Karpas-422 (cell line): ENCODE results near the gene WDFY2. TPM values are rescaled to one million over a fixed set of nuclear protein-coding genes. Genes with fewer than 3 reads are reported as not detected.

ENCODE experiments used
- DNase-seq: peaks from one replicate; pipeline ENCODE4 v3.0.0-alpha.2; 2015
- H2AFZ ChIP-seq: fragments of 200-600 bp; sonication (generic); 2 replicates; pipeline ENCODE4 v1.6.1; 2014; ENCODE audit warnings: antibody characterized with exemption, low read length, mixed read lengths
- H3K27ac ChIP-seq: fragments of 200-600 bp; sonication (generic); 2 replicates; pipeline ENCODE4 v1.5.1; 2014; ENCODE audit warnings: mild to moderate bottlenecking, low read length, moderate library complexity
- H3K27me3 ChIP-seq: fragments of 200-600 bp; sonication (generic); 2 replicates; pipeline ENCODE4 v1.6.1; 2014; ENCODE audit warnings: low read length, mixed read lengths
- H3K36me3 ChIP-seq: fragments of 200-600 bp; sonication (generic); 2 replicates; pipeline ENCODE4 v1.6.1; 2014; ENCODE audit warnings: low read length, mixed read lengths; ENCODE audit not compliant: insufficient read depth
- H3K4me1 ChIP-seq: fragments of 200-600 bp; sonication (generic); 2 replicates; pipeline ENCODE4 v1.6.1; 2014; ENCODE audit warnings: mild to moderate bottlenecking, low read length, mixed read lengths
- H3K4me2 ChIP-seq: fragments of 200-600 bp; sonication (generic); 2 replicates; pipeline ENCODE4 v1.6.1; 2014; ENCODE audit warnings: low read length, low read depth, mild to moderate bottlenecking; ENCODE audit not compliant: poor library complexity, severe bottlenecking
- H3K4me3 ChIP-seq: fragments of 200-600 bp; sonication (generic); 2 replicates; pipeline ENCODE4 v1.5.1; 2014; ENCODE audit warnings: mild to moderate bottlenecking, antibody characterized with exemption, low read length, mixed read lengths
- H3K79me2 ChIP-seq: fragments of 200-600 bp; sonication (generic); 2 replicates; pipeline ENCODE4 v1.6.1; 2014; ENCODE audit warnings: mild to moderate bottlenecking, low read length, mixed read lengths
- H3K9ac ChIP-seq: fragments of 200-600 bp; sonication (generic); 2 replicates; pipeline ENCODE4 v1.6.0; 2014; ENCODE audit warnings: low read length
- H3K9me2 ChIP-seq: fragments of 200-600 bp; sonication (generic), shearing (Covaris generic); replicated peaks from 2 replicates; pipeline ENCODE4 v1.6.0; 2014; ENCODE audit warnings: mild to moderate bottlenecking, low read length, moderate library complexity; ENCODE audit not compliant: insufficient read depth
- H3K9me3 ChIP-seq: fragments of 300-700, 200-600 bp; sonication (generic); 2 replicates; pipeline ENCODE4 v1.6.1; 2014; ENCODE audit warnings: low read length, mixed read lengths
- H4K20me1 ChIP-seq: fragments of 200-600 bp; sonication (generic); 2 replicates; pipeline ENCODE4 v1.6.1; 2014; ENCODE audit warnings: mild to moderate bottlenecking, antibody characterized with exemption, low read length, low read depth; ENCODE audit not compliant: insufficient read depth
- total RNA-seq: library from RNA; depleted of rRNA; stranded (reverse); fragments of >200 nt; shearing (Covaris generic); gene quantifications from 2 replicates; pipeline ENCODE4 v1.2.3, GENCODE V29; 2014; ENCODE audit warnings: low replicate concordance

WDFY2 gene
- total RNA-seq, 1 experiment from 2014 or later, result 4.1 TPM

GRCh38 chr13:51600703-51601102, 16.4 kb downstream of the WDFY2 start:
- Histone ChIP-seq H3K4me3 (no peak overlapping the region), H3K4me1 (no peaks in the 10 kb centered on the region), H2AFZ (no peak overlapping the region), H3K9me3 (no peaks in the 10 kb centered on the region), H3K4me2 (no peak overlapping the region), H3K36me3 (no peaks in the 10 kb centered on the region), H3K9ac (no peak overlapping the region), H4K20me1 (peaks cover 26% of the 10 kb centered on the region), H3K79me2 (no peaks in the 10 kb centered on the region), H3K27me3 (no peaks in the 10 kb centered on the region), H3K9me2 (no peaks in the 10 kb centered on the region), H3K27ac (no peak overlapping the region)
- no peak for DNase-seq

- Histone ChIP-seq H3K4me1 (no peaks in the 10 kb centered on the region), H4K20me1 (peaks cover 20% of the 10 kb centered on the region), H3K79me2 (no peaks in the 10 kb centered on the region), H3K4me3 (no peak overlapping the region), H3K9me2 (no peaks in the 10 kb centered on the region), H2AFZ (no peak overlapping the region), H3K9ac (no peak overlapping the region), H3K4me2 (no peak overlapping the region), H3K9me3 (no peaks in the 10 kb centered on the region), H3K27ac (no peak overlapping the region), H3K36me3 (no peaks in the 10 kb centered on the region), H3K27me3 (no peaks in the 10 kb centered on the region)
- no peak for DNase-seq
These were observed 17.6 kb downstream of the WDFY2 start for GRCh38 chr13:51601601-51602565.

- no peak overlapping the region for H3K4me2 ChIP-seq
- no peaks in the 10 kb centered on the region for H3K9me2 ChIP-seq
- no peak overlapping the region for H3K4me3 ChIP-seq
- no peaks in the 10 kb centered on the region for H3K79me2 ChIP-seq
- peaks cover 15% of the 10 kb centered on the region for H4K20me1 ChIP-seq
- H3K9ac ChIP-seq, result no peak overlapping the region
- no peak for DNase-seq
- no peak overlapping the region for H3K27ac ChIP-seq
- no peaks in the 10 kb centered on the region for H3K4me1 ChIP-seq
- no peaks in the 10 kb centered on the region for H3K9me3 ChIP-seq
- H3K27me3 ChIP-seq, result 0 out of 2 replicates have a peak, but pooled peaks cover 3% of the 10 kb centered on the region
- H3K36me3 ChIP-seq, result no peaks in the 10 kb centered on the region
- H2AFZ ChIP-seq, result no peak overlapping the region
These were observed 19.5 kb downstream of the WDFY2 start for GRCh38 chr13:51603716-51604115.

GRCh38 chr13:51605698-51606097, 21.4 kb downstream of the WDFY2 start:
- H3K4me2 ChIP-seq, result no peak overlapping the region

GRCh38 chr13:51607165-51607564, 22.9 kb downstream of the WDFY2 start:
- Histone ChIP-seq H3K79me2 (no peaks in the 10 kb centered on the region), H3K9ac (no peak overlapping the region), H3K4me1 (peaks cover 4% of the 10 kb centered on the region; the same call in 1 of the 2 replicates), H3K9me2 (no peaks in the 10 kb centered on the region), H3K4me3 (no peak overlapping the region), H3K27me3 (0 out of 2 replicates have a peak, but pooled peaks cover 3% of the 10 kb centered on the region), H4K20me1 (peaks cover 20% of the 10 kb centered on the region), H3K4me2 (no peak overlapping the region), H2AFZ (no peak overlapping the region), H3K27ac (no peak overlapping the region), H3K36me3 (no peaks in the 10 kb centered on the region), H3K9me3 (no peaks in the 10 kb centered on the region)
- no peak for DNase-seq

More at GRCh38 chr13:51605698-51606097, 21.4 kb downstream of the WDFY2 start:
- H3K9me2 ChIP-seq, result no peaks in the 10 kb centered on the region
- peaks cover 14% of the 10 kb centered on the region for H4K20me1 ChIP-seq
- no peak overlapping the region for H3K4me3 ChIP-seq
- no peak overlapping the region for H3K27ac ChIP-seq
- no peak for DNase-seq
- no peaks in the 10 kb centered on the region for H3K79me2 ChIP-seq
- no peak overlapping the region for H2AFZ ChIP-seq
- H3K9ac ChIP-seq, result no peak overlapping the region
- no peaks in the 10 kb centered on the region for H3K36me3 ChIP-seq
- no peaks in the 10 kb centered on the region for H3K9me3 ChIP-seq
- H3K4me1 ChIP-seq, result peaks cover 4% of the 10 kb centered on the region; the same call in 1 of the 2 replicates
- 0 out of 2 replicates have a peak, but pooled peaks cover 3% of the 10 kb centered on the region for H3K27me3 ChIP-seq

GRCh38 chr13:51608857-51609406, 24.7 kb downstream of the WDFY2 start:
- Histone ChIP-seq H3K9me3 (no peaks in the 10 kb centered on the region), H4K20me1 (peaks cover 27% of the 10 kb centered on the region), H2AFZ (no peak overlapping the region), H3K4me3 (no peak overlapping the region), H3K27ac (no peak overlapping the region), H3K79me2 (no peaks in the 10 kb centered on the region), H3K4me2 (no peak overlapping the region), H3K9ac (no peak overlapping the region), H3K9me2 (no peaks in the 10 kb centered on the region), H3K36me3 (no peaks in the 10 kb centered on the region), H3K27me3 (0 out of 2 replicates have a peak, but pooled peaks cover 3% of the 10 kb centered on the region), H3K4me1 (peaks cover 9% of the 10 kb centered on the region; the same call in 1 of the 2 replicates)
- DNase-seq, result no peak

GRCh38 chr13:51612867-51613266, 28.6 kb downstream of the WDFY2 start:
- H3K4me3 ChIP-seq, result no peak overlapping the region
- H3K4me2 ChIP-seq, result no peak overlapping the region
- peaks cover 35% of the 10 kb centered on the region for H4K20me1 ChIP-seq
- H3K36me3 ChIP-seq, result no peaks in the 10 kb centered on the region
- no peaks in the 10 kb centered on the region for H3K9me2 ChIP-seq
- H3K9ac ChIP-seq, result no peak overlapping the region
- no peaks in the 10 kb centered on the region for H3K79me2 ChIP-seq
- DNase-seq, result no peak
- H3K27ac ChIP-seq, result no peak overlapping the region
- H3K27me3 ChIP-seq, result no peaks in the 10 kb centered on the region
- H3K4me1 ChIP-seq, result peaks cover 18% of the 10 kb centered on the region
- no peaks in the 10 kb centered on the region for H3K9me3 ChIP-seq
- no peak overlapping the region for H2AFZ ChIP-seq

GRCh38 chr13:51613535-51613934, 29.3 kb downstream of the WDFY2 start:
- H3K79me2 ChIP-seq, result no peaks in the 10 kb centered on the region
- no peak for DNase-seq
- H3K4me1 ChIP-seq, result peaks cover 18% of the 10 kb centered on the region
- no peak overlapping the region for H3K4me3 ChIP-seq
- no peak overlapping the region for H3K27ac ChIP-seq
- H3K9me2 ChIP-seq, result no peaks in the 10 kb centered on the region
- H3K36me3 ChIP-seq, result no peaks in the 10 kb centered on the region
- H3K27me3 ChIP-seq, result no peaks in the 10 kb centered on the region
- H2AFZ ChIP-seq, result no peak overlapping the region
- H3K9ac ChIP-seq, result no peak overlapping the region
- no peak overlapping the region for H3K4me2 ChIP-seq
- H3K9me3 ChIP-seq, result no peaks in the 10 kb centered on the region
- H4K20me1 ChIP-seq, result peaks cover 40% of the 10 kb centered on the region
